IPS DF 4.7 (cell line): ENCODE measurements around the gene L3MBTL4.
"Not testable (repeated sequence)": the region's sequence is repeated elsewhere in the genome, so short reads cannot be mapped to it uniquely, and the experiment has no call there.

Experiments used
- DNase-seq: peaks from one replicate; pipeline ENCODE4 v3.0.0-alpha.2; 2013; ENCODE audit warnings: low spot score; ENCODE audit errors: extremely low read depth

The L3MBTL4 gene

GRCh38 chr18:6313415-6313814 lies 101.3 kb downstream of the L3MBTL4 start:
- no peak for DNase-seq

- no peak for DNase-seq
Measured at GRCh38 chr18:6311456-6312215, 103.1 kb downstream of the L3MBTL4 start.

- no peak for DNase-seq
Measured at GRCh38 chr18:6310714-6311113, 104.0 kb downstream of the L3MBTL4 start.

GRCh38 chr18:6297875-6298274 lies 116.8 kb downstream of the L3MBTL4 start:
- no peak for DNase-seq

- DNase-seq, result no peak
Measured at GRCh38 chr18:6294148-6294784, 120.4 kb downstream of the L3MBTL4 start.

GRCh38 chr18:6289843-6290242 lies 124.9 kb downstream of the L3MBTL4 start:
- DNase-seq, result no peak

GRCh38 chr18:6286585-6286984 lies 128.1 kb downstream of the L3MBTL4 start:
- no peak for DNase-seq

GRCh38 chr18:6284761-6285160 lies 129.9 kb downstream of the L3MBTL4 start:
- no peak for DNase-seq

GRCh38 chr18:6284300-6284699 lies 130.4 kb downstream of the L3MBTL4 start:
- no peak for DNase-seq

- DNase-seq, result no peak
Measured at GRCh38 chr18:6281874-6282273, 132.8 kb downstream of the L3MBTL4 start.

- DNase-seq, result no peak
Measured at GRCh38 chr18:6280211-6280743, 134.4 kb downstream of the L3MBTL4 start.

GRCh38 chr18:6279308-6279707 lies 135.4 kb downstream of the L3MBTL4 start:
- no peak for DNase-seq

GRCh38 chr18:6273423-6273822 lies 141.3 kb downstream of the L3MBTL4 start:
- DNase-seq, result no peak

- not testable (repeated sequence) for DNase-seq
Measured at GRCh38 chr18:6272144-6272543, 142.6 kb downstream of the L3MBTL4 start.

GRCh38 chr18:6271585-6271984 lies 143.1 kb downstream of the L3MBTL4 start:
- DNase-seq, result no peak

GRCh38 chr18:6270771-6271216 lies 143.9 kb downstream of the L3MBTL4 start:
- no peak for DNase-seq

- no peak for DNase-seq
Measured at GRCh38 chr18:6269660-6270332, 144.9 kb downstream of the L3MBTL4 start.

GRCh38 chr18:6266212-6266611 lies 148.5 kb downstream of the L3MBTL4 start:
- DNase-seq, result no peak

- no peak for DNase-seq
Measured at GRCh38 chr18:6261938-6262337, 152.8 kb downstream of the L3MBTL4 start.

GRCh38 chr18:6259324-6259723 lies 155.4 kb downstream of the L3MBTL4 start:
- DNase-seq, result not testable (repeated sequence)

GRCh38 chr18:6257950-6258349 lies 156.8 kb downstream of the L3MBTL4 start:
- DNase-seq, result no peak

GRCh38 chr18:6256521-6256920 lies 158.2 kb downstream of the L3MBTL4 start:
- no peak for DNase-seq
